K562 (cell line): Measurements from ENCODE around the gene PMPCB. TPM values are rescaled to one million over a fixed set of nuclear protein-coding genes. Genes with fewer than 3 reads are reported as not detected.

ENCODE experiments used
- polyA plus RNA-seq, 8 experiments: library from polyadenylated mRNA; depleted of rRNA in 4 of 8; stranded (reverse) in 5 of 8; unstranded in 3 of 8; fragments of >200 nt; fragmentation: Nextera tagmentation in 2 of 8; fragmentation: Illumina TruSeq in 1 of 8; extraction: Ambion mirVana in 2 of 8; extraction: Trizol in 1 of 8; gene quantifications; 2 replicates each; pipeline versions ENCODE4 v1.2.1 to v1.2.3, GENCODE V29; 2011 to 2014; ENCODE audit warnings: inconsistent platforms in 1 of 8, missing spikeins in 1 of 8
- small RNA-seq: library from RNA; depleted of rRNA; stranded (forward); fragments of <200 nt; gene quantifications from one replicate; pipeline ENCODE3, GENCODE V24; 2014
- total RNA-seq, 7 experiments: library from RNA; depleted of rRNA in 6 of 7; stranded (reverse); fragments of >200 nt in 6 of 7; fragmentation: Illumina TruSeq in 2 of 7; extraction: Trizol in 2 of 7; gene quantifications; 2 replicates each; pipeline versions ENCODE4 v1.2.1 to v1.2.3, GENCODE V29; 2011 to 2021; ENCODE audit warnings: low replicate concordance in 1 of 7

PMPCB gene
- total and polyA plus RNA-seq, 9 of the 15 experiments (the other 6 are each of a cell fraction or from before 2014, with no cell fraction given) = 61.2 to 209 (median 105) TPM

Small RNA genes lying within 50 kb of the gene (small RNA-seq; reads per million reads assigned to genes)
- gene RPS29P16 = not detected

Other genes starting within 250 kb of the PMPCB start
- 16.3 and 17.5 TPM in 2 replicates for gene FBXL13, start 222.6 kb upstream of the PMPCB start, total RNA-seq (2014; rRNA removed)
- gene FBXL13, start 222.6 kb upstream of the PMPCB start, total RNA-seq (2014; rRNA removed; fragmentation: Illumina TruSeq; extraction: Trizol) = 30.5 and 38.3 TPM in 2 replicates
- 21.2 and 23.7 TPM in 2 replicates for gene FBXL13, start 222.6 kb upstream of the PMPCB start, total RNA-seq (2015; rRNA removed; fragmentation: Illumina TruSeq; extraction: Trizol)
- gene FBXL13, start 222.6 kb upstream of the PMPCB start, total RNA-seq (2021) = 27.0 and 27.4 TPM in 2 replicates
- gene FBXL13, start 222.6 kb upstream of the PMPCB start, polyA plus RNA-seq (2011; rRNA removed) = 45.6 and 55.0 TPM in 2 replicates
- 22.4 and 24.1 TPM in 2 replicates for gene FBXL13, start 222.6 kb upstream of the PMPCB start, polyA plus RNA-seq (2014; fragmentation: Illumina TruSeq; extraction: Trizol)
- gene FBXL13, start 222.6 kb upstream of the PMPCB start, polyA plus RNA-seq (2014; fragmentation: Nextera tagmentation; extraction: Ambion mirVana) = 10 to 100 TPM; 25.4 to 26.6 TPM
- 19.7 and 20.4 TPM in 2 replicates for gene FBXL13, start 222.6 kb upstream of the PMPCB start, polyA plus RNA-seq (2014; rRNA removed)
- gene ARMC10, start 222.3 kb upstream of the PMPCB start, total RNA-seq (2014; rRNA removed) = 75.5 and 81.1 TPM in 2 replicates
- gene ARMC10, start 222.3 kb upstream of the PMPCB start, total RNA-seq (2014; rRNA removed; fragmentation: Illumina TruSeq; extraction: Trizol) = 89.9 and 95.4 TPM in 2 replicates
- 69.6 and 72.6 TPM in 2 replicates for gene ARMC10, start 222.3 kb upstream of the PMPCB start, total RNA-seq (2015; rRNA removed; fragmentation: Illumina TruSeq; extraction: Trizol)
- 72.6 and 76.1 TPM in 2 replicates for gene ARMC10, start 222.3 kb upstream of the PMPCB start, total RNA-seq (2021)
- gene ARMC10, start 222.3 kb upstream of the PMPCB start, polyA plus RNA-seq (2011; rRNA removed) = 71.0 and 113 TPM in 2 replicates
- gene ARMC10, start 222.3 kb upstream of the PMPCB start, polyA plus RNA-seq (2014; fragmentation: Illumina TruSeq; extraction: Trizol) = 57.3 and 65.0 TPM in 2 replicates
- 10 to 100 TPM; 17.0 to 22.7 TPM for gene ARMC10, start 222.3 kb upstream of the PMPCB start, polyA plus RNA-seq (2014; fragmentation: Nextera tagmentation; extraction: Ambion mirVana)
- gene ARMC10, start 222.3 kb upstream of the PMPCB start, polyA plus RNA-seq (2014; rRNA removed) = 54.3 and 61.1 TPM in 2 replicates
- gene NAPEPLD, start 148.3 kb upstream of the PMPCB start, total RNA-seq (2014; rRNA removed) = 3.2 and 3.7 TPM in 2 replicates
- gene NAPEPLD, start 148.3 kb upstream of the PMPCB start, total RNA-seq (2014; rRNA removed; fragmentation: Illumina TruSeq; extraction: Trizol) = 7.5 and 8.5 TPM in 2 replicates
- 6.4 and 7.6 TPM in 2 replicates for gene NAPEPLD, start 148.3 kb upstream of the PMPCB start, total RNA-seq (2015; rRNA removed; fragmentation: Illumina TruSeq; extraction: Trizol)
- 7.7 and 8.4 TPM in 2 replicates for gene NAPEPLD, start 148.3 kb upstream of the PMPCB start, total RNA-seq (2021)
- gene NAPEPLD, start 148.3 kb upstream of the PMPCB start, polyA plus RNA-seq (2011; rRNA removed) = 9.9 and 11.0 TPM in 2 replicates
- 5.9 and 7.1 TPM in 2 replicates for gene NAPEPLD, start 148.3 kb upstream of the PMPCB start, polyA plus RNA-seq (2014; fragmentation: Illumina TruSeq; extraction: Trizol)
- gene NAPEPLD, start 148.3 kb upstream of the PMPCB start, polyA plus RNA-seq (2014; fragmentation: Nextera tagmentation; extraction: Ambion mirVana) = 1 to 10 TPM; 5.7 to 7.7 TPM
- 5.6 and 6.9 TPM in 2 replicates for gene NAPEPLD, start 148.3 kb upstream of the PMPCB start, polyA plus RNA-seq (2014; rRNA removed)
- 62.5 and 64.6 TPM in 2 replicates for gene DNAJC2, start 47.3 kb downstream of the PMPCB start, total RNA-seq (2014; rRNA removed)
- gene DNAJC2, start 47.3 kb downstream of the PMPCB start, total RNA-seq (2014; rRNA removed; fragmentation: Illumina TruSeq; extraction: Trizol) = 134 and 141 TPM in 2 replicates
- 142 and 152 TPM in 2 replicates for gene DNAJC2, start 47.3 kb downstream of the PMPCB start, total RNA-seq (2015; rRNA removed; fragmentation: Illumina TruSeq; extraction: Trizol)
- 82.9 and 92.1 TPM in 2 replicates for gene DNAJC2, start 47.3 kb downstream of the PMPCB start, total RNA-seq (2021)
- 65.2 and 86.9 TPM in 2 replicates for gene DNAJC2, start 47.3 kb downstream of the PMPCB start, polyA plus RNA-seq (2011; rRNA removed)
- gene DNAJC2, start 47.3 kb downstream of the PMPCB start, polyA plus RNA-seq (2014; fragmentation: Illumina TruSeq; extraction: Trizol) = 121 and 157 TPM in 2 replicates
- gene DNAJC2, start 47.3 kb downstream of the PMPCB start, polyA plus RNA-seq (2014; fragmentation: Nextera tagmentation; extraction: Ambion mirVana) = 10 to 100 TPM; 40.2 to 40.4 TPM
- 97.3 and 118 TPM in 2 replicates for gene DNAJC2, start 47.3 kb downstream of the PMPCB start, polyA plus RNA-seq (2014; rRNA removed)
- gene PSMC2, start 50.2 kb downstream of the PMPCB start, total RNA-seq (2014; rRNA removed) = 300 and 362 TPM in 2 replicates
- 511 and 556 TPM in 2 replicates for gene PSMC2, start 50.2 kb downstream of the PMPCB start, total RNA-seq (2014; rRNA removed; fragmentation: Illumina TruSeq; extraction: Trizol)
- 468 and 484 TPM in 2 replicates for gene PSMC2, start 50.2 kb downstream of the PMPCB start, total RNA-seq (2015; rRNA removed; fragmentation: Illumina TruSeq; extraction: Trizol)
- gene PSMC2, start 50.2 kb downstream of the PMPCB start, total RNA-seq (2021) = 316 and 323 TPM in 2 replicates
- 247 and 465 TPM in 2 replicates for gene PSMC2, start 50.2 kb downstream of the PMPCB start, polyA plus RNA-seq (2011; rRNA removed)
- 509 and 567 TPM in 2 replicates for gene PSMC2, start 50.2 kb downstream of the PMPCB start, polyA plus RNA-seq (2014; fragmentation: Illumina TruSeq; extraction: Trizol)
- 1,000 to 10,000 TPM in 1 of 2 experiments, 100 to 1,000 TPM in 1; 861 to 1,105 TPM for gene PSMC2, start 50.2 kb downstream of the PMPCB start, polyA plus RNA-seq (2014; fragmentation: Nextera tagmentation; extraction: Ambion mirVana)
- gene PSMC2, start 50.2 kb downstream of the PMPCB start, polyA plus RNA-seq (2014; rRNA removed) = 383 and 534 TPM in 2 replicates
- gene SLC26A5, start 148.8 kb downstream of the PMPCB start, total RNA-seq (2014; rRNA removed) = not detected in 2 replicates
- not detected in 2 replicates for gene SLC26A5, start 148.8 kb downstream of the PMPCB start, total RNA-seq (2014; rRNA removed; fragmentation: Illumina TruSeq; extraction: Trizol)
- not detected in 2 replicates for gene SLC26A5, start 148.8 kb downstream of the PMPCB start, total RNA-seq (2015; rRNA removed; fragmentation: Illumina TruSeq; extraction: Trizol)
- not detected in 2 replicates for gene SLC26A5, start 148.8 kb downstream of the PMPCB start, total RNA-seq (2021)
- gene SLC26A5, start 148.8 kb downstream of the PMPCB start, polyA plus RNA-seq (2011; rRNA removed) = not detected in 2 replicates
- gene SLC26A5, start 148.8 kb downstream of the PMPCB start, polyA plus RNA-seq (2014; fragmentation: Illumina TruSeq; extraction: Trizol) = not detected in 2 replicates
- not detected for gene SLC26A5, start 148.8 kb downstream of the PMPCB start, polyA plus RNA-seq (2014; fragmentation: Nextera tagmentation; extraction: Ambion mirVana)
- not detected in 2 replicates for gene SLC26A5, start 148.8 kb downstream of the PMPCB start, polyA plus RNA-seq (2014; rRNA removed)